H1 (cell line): ENCODE results near the gene TMEM204. TPM values are rescaled to one million over a fixed set of nuclear protein-coding genes. Genes with fewer than 3 reads are reported as not detected.

Source experiments
- CTCF ChIA-PET: fragments of 300-600 bp; sonication (Branson Sonifier 250); formaldehyde crosslinking; loops from one replicate; lab custom pipeline; 2021; ENCODE audit not compliant: partially characterized antibody; lab: Charles Lee
- POLR2A ChIA-PET: fragments of 300-600 bp; sonication (Branson Sonifier 250); formaldehyde crosslinking; loops from one replicate; lab custom pipeline; 2021; ENCODE audit warnings: inconsistent platforms; ENCODE audit not compliant: partially characterized antibody; lab: Charles Lee
- DNase-seq, 2 experiments: peaks; one replicate each; pipeline versions ENCODE4 v3.0.0 to v3.0.0-alpha.2; 2010 to 2022; ENCODE audit warnings: low spot score in 2 of 2, low read depth in 1 of 2, mixed read lengths in 1 of 2
- FAIRE-seq: peaks from 2 replicates; lab custom pipeline; 2011; peaks lifted over from hg19 to GRCh38; lab: Jason Lieb, UNC
- H2AFZ ChIP-seq: 2 replicates; pipeline ENCODE4 v1.8.1; 2012; ENCODE audit warnings: low read length, inconsistent platforms
- H2AK5ac ChIP-seq: 2 replicates; pipeline ENCODE4 v1.6.1; 2013; ENCODE audit warnings: low read depth, low read length
- H2BK120ac ChIP-seq: replicated peaks from 2 replicates; pipeline ENCODE3; 2013; ENCODE audit warnings: low read depth, low read length, inconsistent platforms
- H2BK12ac ChIP-seq: 2 replicates; pipeline ENCODE4 v1.6.1; 2013; ENCODE audit warnings: low read depth, low read length
- H2BK15ac ChIP-seq: 2 replicates; pipeline ENCODE4 v1.6.1; 2013; ENCODE audit warnings: low read length
- H2BK20ac ChIP-seq: 2 replicates; pipeline ENCODE4 v1.6.1; 2013; ENCODE audit warnings: low read length
- H2BK5ac ChIP-seq: 2 replicates; pipeline ENCODE4 v1.6.1; 2013; ENCODE audit warnings: low read depth, low read length
- H3K14ac ChIP-seq: 2 replicates; pipeline ENCODE4 v1.6.1; 2013; ENCODE audit warnings: inconsistent platforms; ENCODE audit not compliant: insufficient read length
- H3K18ac ChIP-seq: 2 replicates; pipeline ENCODE4 v1.6.1; 2013; ENCODE audit warnings: low read length; ENCODE audit errors: extremely low read depth
- H3K23ac ChIP-seq: 2 replicates; pipeline ENCODE4 v1.6.1; 2013; ENCODE audit warnings: inconsistent platforms; ENCODE audit not compliant: insufficient read length
- H3K23me2 ChIP-seq: 2 replicates; pipeline ENCODE4 v1.6.1; 2013; ENCODE audit warnings: low read depth, low read length
- H3K27ac ChIP-seq: 2 replicates; pipeline ENCODE4 v1.6.1; 2011; ENCODE audit warnings: low read depth, low read length, inconsistent platforms
- H3K27me3 ChIP-seq, 4 experiments: replicated peaks in 1 of 4; 1 replicate in 1 of 4; 2 replicates in 3 of 4; pipeline versions ENCODE4 v1.6.1 to v1.8.1; 2011 to 2013; ENCODE audit warnings: low read length in 3 of 4, mild to moderate bottlenecking in 3 of 4, inconsistent platforms in 2 of 4, mixed read lengths in 2 of 4, moderate library complexity in 1 of 4; ENCODE audit not compliant: control insufficient read depth in 3 of 4, insufficient read depth in 3 of 4; ENCODE audit errors: extremely low read depth in 1 of 4
- H3K36me3 ChIP-seq, 4 experiments: 2 replicates each; pipeline versions ENCODE4 v1.6.1 to v1.8.1; 2011 to 2013; ENCODE audit warnings: mild to moderate bottlenecking in 4 of 4, low read length in 3 of 4, moderate library complexity in 2 of 4, control low read depth in 1 of 4, inconsistent platforms in 1 of 4; ENCODE audit not compliant: insufficient read depth in 4 of 4, control insufficient read depth in 2 of 4
- H3K4ac ChIP-seq: replicated peaks from 2 replicates; pipeline ENCODE3; 2013; ENCODE audit warnings: low read length, low read depth, mixed read lengths, inconsistent platforms; ENCODE audit not compliant: insufficient read length
- H3K4me1 ChIP-seq, 4 experiments: replicated peaks in 1 of 4; 1 replicate in 1 of 4; 2 replicates in 3 of 4; pipeline versions ENCODE4 v1.6.1 to v1.8.1; 2011 to 2013; ENCODE audit warnings: low read length in 3 of 4, inconsistent platforms in 2 of 4, mixed read lengths in 1 of 4; ENCODE audit not compliant: insufficient read depth in 4 of 4, control insufficient read depth in 3 of 4
- H3K4me2 ChIP-seq, 2 experiments: 2 replicates each; pipeline versions ENCODE4 v1.6.1 to v1.8.1; 2011 to 2013; ENCODE audit warnings: low read depth in 2 of 2, low read length in 2 of 2, control low read depth in 1 of 2, inconsistent platforms in 1 of 2, mild to moderate bottlenecking in 1 of 2; ENCODE audit not compliant: insufficient read depth in 1 of 2
- H3K4me3 ChIP-seq, 4 experiments: fragments of 200-600, 300-600 bp in 1 of 4; sonication (generic), shearing (Covaris generic), sonication (Bioruptor Twin) in 1 of 4; 2 replicates each; pipeline versions ENCODE4 v1.5.1 to v1.8.1; 2011 to 2016; ENCODE audit warnings: low read length in 4 of 4, low read depth in 3 of 4, control low read depth in 2 of 4, inconsistent platforms in 2 of 4, mild to moderate bottlenecking in 2 of 4, mixed read lengths in 1 of 4, moderate library complexity in 1 of 4; ENCODE audit not compliant: insufficient read depth in 2 of 4; ENCODE audit errors: extremely low read depth in 1 of 4
- H3K56ac ChIP-seq: replicated peaks from 2 replicates; pipeline ENCODE3; 2013; ENCODE audit warnings: low read depth, mild to moderate bottlenecking, mixed read lengths, low read length, inconsistent platforms; ENCODE audit not compliant: insufficient read length
- H3K79me1 ChIP-seq: 2 replicates; pipeline ENCODE4 v1.6.1; 2013; ENCODE audit warnings: low read depth, low read length, control low read depth
- H3K79me2 ChIP-seq, 2 experiments: 2 replicates each; pipeline versions ENCODE4 v1.6.1 to v1.8.1; 2012 to 2013; ENCODE audit warnings: low read length in 2 of 2, mild to moderate bottlenecking in 2 of 2, inconsistent platforms in 1 of 2; ENCODE audit not compliant: insufficient read depth in 2 of 2, control insufficient read depth in 1 of 2
- H3K9ac ChIP-seq, 4 experiments: replicated peaks in 1 of 4; 1 replicate in 1 of 4; 2 replicates in 3 of 4; pipeline versions ENCODE4 v1.6.1 to v1.8.1; 2011 to 2013; ENCODE audit warnings: low read depth in 3 of 4, low read length in 3 of 4, control low read depth in 2 of 4, mild to moderate bottlenecking in 2 of 4, moderate library complexity in 2 of 4, inconsistent platforms in 1 of 4; ENCODE audit errors: extremely low read depth in 1 of 4
- H3K9me3 ChIP-seq, 2 experiments: 2 replicates each; pipeline versions ENCODE4 v1.6.1 to v1.8.1; 2012 to 2013; ENCODE audit warnings: mild to moderate bottlenecking in 2 of 2, moderate library complexity in 2 of 2, control low read depth in 1 of 2, inconsistent platforms in 1 of 2, low read depth in 1 of 2, low read length in 1 of 2, mixed read lengths in 1 of 2; ENCODE audit not compliant: insufficient read depth in 2 of 2
- H4K20me1 ChIP-seq, 2 experiments: replicated peaks in 1 of 2; 2 replicates each; pipeline versions ENCODE3 to v1.8.1; 2011 to 2013; ENCODE audit warnings: inconsistent platforms in 2 of 2, low read length in 2 of 2, mild to moderate bottlenecking in 1 of 2; ENCODE audit not compliant: insufficient read depth in 2 of 2, control insufficient read depth in 1 of 2
- H4K5ac ChIP-seq: 2 replicates; pipeline ENCODE4 v1.6.1; 2013; ENCODE audit warnings: low read length, low read depth, mixed read lengths, inconsistent platforms; ENCODE audit not compliant: insufficient read length
- H4K8ac ChIP-seq: 2 replicates; pipeline ENCODE4 v1.8.0; 2013; ENCODE audit warnings: mild to moderate bottlenecking, moderate library complexity, low read length, inconsistent platforms; ENCODE audit not compliant: insufficient read depth; ENCODE audit errors: extremely low read depth
- H4K91ac ChIP-seq: replicated peaks from 2 replicates; pipeline ENCODE3; 2013; ENCODE audit warnings: low read length, mixed read lengths, inconsistent platforms; ENCODE audit not compliant: insufficient read length
- ATF2 ChIP-seq: IDR thresholded peaks from 2 replicates; pipeline ENCODE4 v1.6.1; 2012; ENCODE audit warnings: low read length, inconsistent platforms
- BACH1 ChIP-seq: IDR thresholded peaks from 2 replicates; pipeline ENCODE4 v1.6.1; 2012; ENCODE audit warnings: low read length, improper control_type of control experiment
- CEBPB ChIP-seq: IDR thresholded peaks from 2 replicates; pipeline ENCODE4 v1.6.1; 2012; ENCODE audit warnings: low read depth, low read length
- CREB1 ChIP-seq: IDR thresholded peaks from 2 replicates; pipeline ENCODE4 v1.6.1; 2012; ENCODE audit warnings: inconsistent platforms
- FOSL1 ChIP-seq: IDR thresholded peaks from 2 replicates; pipeline ENCODE4 v1.6.1; 2011; ENCODE audit warnings: mild to moderate bottlenecking, low read depth, low read length, moderate library complexity; ENCODE audit not compliant: insufficient read depth
- KDM5A ChIP-seq: fragments of 200-600 bp; IDR thresholded peaks from 2 replicates; pipeline ENCODE4 v1.7.1; 2012; ENCODE audit warnings: mild to moderate bottlenecking, low read length, inconsistent platforms, mixed read lengths
- MAFK ChIP-seq: IDR thresholded peaks from 2 replicates; pipeline ENCODE4 v1.6.1; 2012; ENCODE audit warnings: low read depth, mild to moderate bottlenecking, improper control_type of control experiment, low read length
- NANOG ChIP-seq: IDR thresholded peaks from 2 replicates; pipeline ENCODE4 v1.6.1; 2011; ENCODE audit warnings: low read length, low read depth, mild to moderate bottlenecking, inconsistent platforms; ENCODE audit not compliant: insufficient read depth, poor library complexity, severe bottlenecking
- NRF1 ChIP-seq: IDR thresholded peaks from 2 replicates; pipeline ENCODE4 v1.6.1; 2011; ENCODE audit warnings: mild to moderate bottlenecking, low read depth, low read length, improper control_type of control experiment
- PHF8 ChIP-seq: fragments of 200-600 bp; sonication (generic); conservative IDR thresholded peaks from 2 replicates; pipeline ENCODE4 v1.7.1; 2012; ENCODE audit warnings: low read depth, mild to moderate bottlenecking, inconsistent platforms, low read length, moderate library complexity
- RFX5 ChIP-seq: IDR thresholded peaks from 2 replicates; pipeline ENCODE4 v1.6.1; 2011; ENCODE audit warnings: low read depth, low read length, improper control_type of control experiment, borderline replicate concordance
- SIRT6 ChIP-seq: IDR thresholded peaks from one replicate; pipeline ENCODE4 v1.7.1; 2012; ENCODE audit warnings: low read length, inconsistent platforms
- SUZ12 ChIP-seq: fragments of 200-600 bp; sonication (generic); IDR thresholded peaks from 2 replicates; pipeline ENCODE4 v1.6.1; 2012; ENCODE audit warnings: mild to moderate bottlenecking, inconsistent platforms, low read length, moderate library complexity, mixed read lengths
- YY1 ChIP-seq: IDR thresholded peaks from 2 replicates; pipeline ENCODE4 v1.6.1; 2011; ENCODE audit warnings: low read depth, mild to moderate bottlenecking, low read length
- WGBS, 2 experiments: shearing (Covaris generic) in 1 of 2; methylation state at CpG; one replicate each; pipeline versions ENCODE4 v1.1.6 to v1.1.7; 2013 to 2015; ENCODE audit warnings: low lambda C conversion rate in 2 of 2, mixed read lengths in 2 of 2, inconsistent platforms in 1 of 2, low coverage in 1 of 2, missing lambda C conversion rate in 1 of 2; ENCODE audit not compliant: insufficient replicate concordance in 2 of 2, insufficient coverage in 1 of 2, insufficient read length in 1 of 2; ENCODE audit errors: extremely low coverage in 1 of 2, missing lambda C conversion rate in 1 of 2; 5-methylcytosine and 5-hydroxymethylcytosine counted together
- polyA plus RNA-seq, 7 experiments: library from polyadenylated mRNA; depleted of rRNA in 3 of 7; stranded (reverse) in 5 of 7; unstranded in 2 of 7; fragments of >200 nt in 5 of 7; fragments of 200-250 nt in 2 of 7; gene quantifications; 1 replicate in 5 of 7; 2 replicates in 1 of 7; 4 replicates in 1 of 7; pipeline versions ENCODE4 v1.2.1 to v1.2.3, GENCODE V29; 2011 to 2013; ENCODE audit warnings: missing spikeins in 2 of 7, mixed read lengths in 2 of 7
- total RNA-seq: library from RNA; stranded (reverse); fragmentation: NEBNext Ultra II Directional; extraction: Animal tissue kit (Norgen Biotek cat#: 25700); gene quantifications from 2 replicates; pipeline ENCODE4 v1.2.1, GENCODE V29; 2021

Gene TMEM204
- total and polyA plus RNA-seq, 2 of the 8 experiments (the other 6 are each of a cell fraction or from before 2014, with no cell fraction given) = not detected

GRCh38 chr16:1567988-1568387 lies 34.5 kb downstream of the TMEM204 start:
- H2BK12ac ChIP-seq = no peak overlapping the region
- no peak overlapping the region for H2BK5ac ChIP-seq
- H2BK20ac ChIP-seq = no peak overlapping the region
- no peak overlapping the region for H4K5ac ChIP-seq
- H3K9me3 ChIP-seq = no peaks in the 10 kb centered on the region
- peaks cover 0 to 6% (median 0%) of the 10 kb centered on the region in 4 experiments; a peak in 2 of 8 replicates for H3K36me3 ChIP-seq
- H2AFZ ChIP-seq = no peak overlapping the region
- FAIRE-seq = no peak
- H3K18ac ChIP-seq = no peak overlapping the region
- no peaks in the 10 kb centered on the region for H3K79me2 ChIP-seq
- no peak overlapping the region for H3K4ac ChIP-seq
- H3K14ac ChIP-seq = no peak overlapping the region
- H3K23ac ChIP-seq = no peak overlapping the region
- no peak overlapping the region for H3K4me2 ChIP-seq
- H3K56ac ChIP-seq = no peak overlapping the region
- CTCF ChIA-PET = interaction anchor here (0.9 kb wide), 1 partner anchor 28 kb away, joined by 3 read pairs; no protein-coding TSS in a partner anchor
- no peak overlapping the region for H2BK15ac ChIP-seq
- POLR2A ChIA-PET = interaction anchor here (0.5 to 0.8 kb wide), 2 partner anchors 10 to 281 kb away, joined by 3 read pairs; no protein-coding TSS in a partner anchor
- DNase-seq = no peak
- no peak overlapping the region for H4K91ac ChIP-seq
- no peaks in the 10 kb centered on the region for H3K27me3 ChIP-seq
- H3K9ac ChIP-seq = no peak overlapping the region
- no peak overlapping the region for H2BK120ac ChIP-seq
- no peak overlapping the region for H3K4me3 ChIP-seq
- no peak overlapping the region for H4K8ac ChIP-seq
- no peaks in the 10 kb centered on the region for H3K4me1 ChIP-seq
- H3K27ac ChIP-seq = no peak overlapping the region
- H3K23me2 ChIP-seq = no peaks in the 10 kb centered on the region
- H4K20me1 ChIP-seq = peaks cover 0 to 2% of the 10 kb centered on the region in 2 experiments
- 84% methylated on average over 13 of the region's 13 CpGs; no CpG with 5 or more reads in 1 of the 2 experiments for WGBS, 2 experiments
- no peak overlapping the region for H2AK5ac ChIP-seq
- H3K79me1 ChIP-seq = no peaks in the 10 kb centered on the region
- TF ChIP-seq SIRT6 = no peak
- TF ChIP-seq FOSL1 = no peak
- TF ChIP-seq RFX5 = no peak
- no peak for TF ChIP-seq ATF2
- TF ChIP-seq CREB1 = no peak
- no peak for TF ChIP-seq YY1
- no peak for TF ChIP-seq KDM5A
- TF ChIP-seq NRF1 = no peak
- no peak for TF ChIP-seq CEBPB
- no peak for TF ChIP-seq NANOG
- TF ChIP-seq MAFK = no peak
- no peak for TF ChIP-seq SUZ12
- no peak for TF ChIP-seq BACH1
- TF ChIP-seq PHF8 = no peak
